T-helper 2 cell treated with Interferon-gamma antibody and Interleukin-4, amounts not matched to agents 100 ng/mL and 5 ng/mL, for 36 hours (primary cell): ENCODE measurements around the gene CNPY2. TPM values are rescaled to one million over a fixed set of nuclear protein-coding genes. Genes with fewer than 3 reads are reported as not detected.
"Not testable (repeated sequence)": the region's sequence is repeated elsewhere in the genome, so short reads cannot be mapped to it uniquely, and the experiment has no call there.

ENCODE experiments used
- intact Hi-C: fragments of 100-400 bp; cut with micrococcal nuclease; formaldehyde crosslinking; loops from one replicate; pipeline ENCODE4 v1.15.1; 2023
- total RNA-seq: library from RNA; stranded (reverse); gene quantifications from 2 replicates; pipeline ENCODE4 v1.2.3, GENCODE V29; 2022

CNPY2 gene
- total RNA-seq, 1 donor from 2014 or later = 129 TPM

DNA sequence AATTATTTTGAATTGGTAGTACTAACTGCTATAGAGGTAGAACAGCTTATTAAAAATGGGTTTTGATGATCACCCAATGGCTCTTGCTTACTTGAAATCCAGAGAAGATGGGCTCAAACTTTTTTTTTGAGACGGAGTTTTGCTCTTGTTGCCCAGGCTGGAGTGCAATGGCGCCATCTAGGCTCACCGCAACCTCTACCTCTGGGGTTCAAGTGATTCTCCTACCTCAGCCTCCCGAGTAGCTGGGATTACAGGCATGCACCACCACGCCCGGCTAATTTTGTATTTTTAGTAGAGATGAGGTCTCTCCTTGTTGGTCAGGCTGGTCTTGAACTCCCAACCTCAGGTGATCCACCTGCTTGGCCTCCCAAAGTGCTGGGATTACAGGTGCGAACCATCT lies 52.8 kb downstream of the CNPY2 start:
- intact Hi-C loops = not testable (repeated sequence)

DNA sequence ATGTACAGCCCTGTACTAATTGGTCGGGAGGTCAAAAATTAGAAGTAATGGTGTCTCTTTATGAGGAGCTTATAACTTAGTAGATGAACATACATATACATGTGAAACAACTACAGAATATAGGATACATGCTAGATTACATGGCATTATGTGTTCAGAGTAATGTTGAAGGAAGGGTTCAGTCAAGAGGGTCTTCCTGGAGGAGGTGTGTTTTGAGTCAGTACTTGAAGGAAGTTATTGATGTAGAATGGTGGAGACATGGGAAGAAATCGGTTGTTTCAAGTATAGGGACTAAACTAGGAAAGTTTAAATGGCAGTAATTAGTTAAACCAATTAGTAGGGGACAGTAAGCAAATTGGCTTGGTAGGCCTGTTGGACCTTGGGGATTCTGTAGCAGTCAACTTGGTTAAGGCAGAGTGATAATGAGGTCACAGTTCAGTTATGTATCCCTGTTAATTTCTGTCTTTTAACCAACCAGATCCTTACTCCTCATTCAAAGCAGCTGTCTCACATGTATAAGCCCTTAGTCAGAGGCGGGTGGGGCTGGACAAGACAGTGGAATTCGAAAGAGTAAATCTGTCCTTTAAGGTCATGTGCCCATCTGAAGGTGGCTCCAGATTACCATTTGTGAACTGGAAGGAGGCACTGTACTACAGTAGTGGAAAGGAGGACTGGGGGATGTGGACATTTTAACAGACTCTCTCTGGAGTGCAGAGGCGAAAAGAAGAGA lies 54.1 kb downstream of the CNPY2 start:
- intact Hi-C loops = no loop called here

DNA sequence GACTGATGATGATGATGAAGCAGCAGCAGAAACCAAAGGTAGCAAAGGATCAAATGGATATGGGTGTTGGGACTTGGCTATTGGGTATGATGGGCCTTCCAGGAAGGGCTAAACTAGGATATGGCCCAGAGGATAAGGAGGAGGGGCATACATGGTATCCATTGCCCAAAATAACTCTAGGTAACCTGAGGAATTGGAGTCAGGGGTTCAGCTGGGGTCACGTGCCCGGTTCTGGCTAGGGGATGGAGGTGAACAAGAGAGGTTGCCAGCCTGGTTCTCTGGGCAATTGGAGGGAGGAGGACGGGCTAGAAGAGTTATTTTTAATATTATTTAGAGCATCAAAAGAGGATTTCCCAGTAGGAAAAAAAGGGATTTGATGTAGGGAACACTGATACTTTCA lies 54.9 kb downstream of the CNPY2 start:
- intact Hi-C loops = no loop called here

DNA sequence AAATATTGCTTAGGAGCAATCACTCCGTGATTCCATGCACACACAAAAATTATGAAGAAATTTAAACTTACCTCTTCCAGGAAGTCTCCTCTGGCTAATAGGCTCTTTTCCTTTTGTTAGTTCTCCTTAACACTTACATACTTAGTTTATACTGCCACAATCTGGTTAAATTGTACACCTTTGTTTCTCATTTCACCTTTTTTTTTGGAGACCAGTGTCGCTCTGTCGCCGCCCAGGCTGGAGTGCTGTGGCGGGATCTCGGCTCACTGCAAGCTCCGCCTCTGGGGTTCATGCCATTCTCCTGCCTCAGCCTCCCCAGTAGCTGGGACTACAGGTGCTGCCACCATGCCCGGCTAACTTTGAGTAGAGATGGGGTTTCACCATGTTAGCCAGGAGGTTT lies 55.4 kb downstream of the CNPY2 start:
- intact Hi-C loops = no loop called here

Other genes starting within 250 kb of the CNPY2 start
- 0.84 and 1.3 TPM in 2 replicates for gene ERBB3, start 235.8 kb downstream of the CNPY2 start, total RNA-seq
- 273 and 291 TPM in 2 replicates for gene PA2G4, start 211.4 kb downstream of the CNPY2 start, total RNA-seq
- 3,715 and 3,764 TPM in 2 replicates for gene RPL41, start 199.4 kb downstream of the CNPY2 start, total RNA-seq
- gene ZC3H10, start 197.7 kb downstream of the CNPY2 start, total RNA-seq = 9.3 and 9.5 TPM in 2 replicates
- 362 TPM in 2 replicates for gene ESYT1, start 187.7 kb downstream of the CNPY2 start, total RNA-seq
- 69.9 and 70.7 TPM in 2 replicates for gene MYL6B, start 163.4 kb downstream of the CNPY2 start, total RNA-seq
- gene MYL6, start 157.6 kb downstream of the CNPY2 start, total RNA-seq = 1,606 and 1,617 TPM in 2 replicates
- 136 and 141 TPM in 2 replicates for gene SMARCC2, start 126.5 kb downstream of the CNPY2 start, total RNA-seq
- 31.7 and 32.7 TPM in 2 replicates for gene RNF41, start 94.1 kb downstream of the CNPY2 start, total RNA-seq
- 67.9 and 68.5 TPM in 2 replicates for gene NABP2, start 91.6 kb downstream of the CNPY2 start, total RNA-seq
- gene SLC39A5, start 85.9 kb downstream of the CNPY2 start, total RNA-seq = 0.86 and 1.0 TPM in 2 replicates
- gene ANKRD52, start 57.6 kb downstream of the CNPY2 start, total RNA-seq = 55.3 and 56.1 TPM in 2 replicates
- gene COQ10A, start 49.0 kb downstream of the CNPY2 start, total RNA-seq = 18.6 and 19.3 TPM in 2 replicates
- gene CS, start 15.7 kb downstream of the CNPY2 start, total RNA-seq = 242 TPM in 2 replicates
- gene PAN2, start 18.0 kb upstream of the CNPY2 start, total RNA-seq = 47.4 and 51.6 TPM in 2 replicates
- 8.6 and 10.1 TPM in 2 replicates for gene IL23A, start 22.9 kb upstream of the CNPY2 start, total RNA-seq
- 159 and 164 TPM in 2 replicates for gene STAT2, start 44.1 kb upstream of the CNPY2 start, total RNA-seq
- not detected in 2 replicates for gene APOF, start 46.9 kb upstream of the CNPY2 start, total RNA-seq
- 56.1 and 56.9 TPM in 2 replicates for gene TIMELESS, start 133.4 kb upstream of the CNPY2 start, total RNA-seq
- gene MIP, start 138.7 kb upstream of the CNPY2 start, total RNA-seq = not detected in 2 replicates
- 4.4 TPM in 2 replicates for gene SPRYD4, start 152.6 kb upstream of the CNPY2 start, total RNA-seq
- gene GLS2, start 172.2 kb upstream of the CNPY2 start, total RNA-seq = 0.55 and 0.89 TPM in 2 replicates
- gene RBMS2, start 205.8 kb upstream of the CNPY2 start, total RNA-seq = 6.4 and 8.7 TPM in 2 replicates